PC-9 (cell line): ENCODE measurements around the gene TRPV2. TPM values are rescaled to one million over a fixed set of nuclear protein-coding genes. Genes with fewer than 3 reads are reported as not detected.

Experiments
- BruUV-seq: library from RNA; stranded (reverse); fragments of 400-500 nt; replicated peaks from 2 replicates; lab custom pipeline; 2021; lab: Mats Ljungman, UMichigan
- CTCF ChIA-PET: fragments of 300-600 bp; sonication (Branson Sonifier 250); formaldehyde crosslinking; loops from one replicate; lab custom pipeline; 2022; ENCODE audit warnings: antibody characterized with exemption; lab: Charles Lee
- POLR2A ChIA-PET: fragments of 300-600 bp; sonication (Branson Sonifier 250); formaldehyde crosslinking; loops from one replicate; lab custom pipeline; 2022; ENCODE audit warnings: antibody characterized with exemption; ENCODE audit not compliant: unreplicated experiment; lab: Charles Lee
- DNase-seq, 2 experiments: peaks; one replicate each; pipeline versions ENCODE4 v3.0.0 to v3.0.0-alpha.2; 2015 to 2022; ENCODE audit warnings: mixed read lengths in 1 of 2
- H2AFZ ChIP-seq: fragments of 200-600 bp; sonication (generic); 2 replicates; pipeline ENCODE4 v1.8.1; 2017; ENCODE audit warnings: antibody characterized with exemption
- H3F3A ChIP-seq: fragments of 200-600 bp; sonication (generic); 2 replicates; pipeline ENCODE4 v1.8.1; 2017; ENCODE audit warnings: antibody characterized with exemption, mild to moderate bottlenecking, low read depth; ENCODE audit not compliant: insufficient read depth
- H3K27ac ChIP-seq: fragments of 200-600 bp; sonication (generic); 2 replicates; pipeline ENCODE4 v1.6.1; 2016; ENCODE audit warnings: mixed run types
- H3K27me3 ChIP-seq: fragments of 200-600 bp; sonication (generic); 2 replicates; pipeline ENCODE4 v1.6.1; 2016; ENCODE audit warnings: low read depth, mixed run types; ENCODE audit not compliant: insufficient read depth
- H3K36me3 ChIP-seq: fragments of 200-600 bp; sonication (generic); 2 replicates; pipeline ENCODE4 v1.6.1; 2016; ENCODE audit warnings: low read depth, mixed run types
- H3K4me1 ChIP-seq: fragments of 200-600 bp; sonication (generic); replicated peaks from 2 replicates; pipeline ENCODE4 v1.6.1; 2016; ENCODE audit warnings: mixed run types; ENCODE audit not compliant: insufficient read depth
- H3K4me2 ChIP-seq: fragments of 200-600 bp; sonication (generic); 2 replicates; pipeline ENCODE4 v1.6.1; 2017; ENCODE audit warnings: mixed run types
- H3K4me3 ChIP-seq: fragments of 200-600 bp; sonication (generic); 2 replicates; pipeline ENCODE4 v1.6.1; 2016; ENCODE audit warnings: mixed run types
- H3K79me2 ChIP-seq: fragments of 200-600 bp; sonication (generic); 2 replicates; pipeline ENCODE4 v1.6.1; 2017; ENCODE audit warnings: low read depth, mixed run types
- H3K9me2 ChIP-seq: fragments of 200-600 bp; sonication (generic); 2 replicates; pipeline ENCODE4 v1.8.1; 2017; ENCODE audit warnings: mild to moderate bottlenecking; ENCODE audit not compliant: insufficient read depth
- H3K9me3 ChIP-seq: fragments of 200-600 bp; sonication (generic); 2 replicates; pipeline ENCODE4 v1.8.1; 2016; ENCODE audit warnings: low read depth; ENCODE audit not compliant: insufficient read depth
- H4K20me1 ChIP-seq: fragments of 200-600 bp; sonication (generic); 2 replicates; pipeline ENCODE4 v1.8.1; 2017; ENCODE audit not compliant: insufficient read depth
- CTCF ChIP-seq: fragments of 200-600 bp; sonication (generic); conservative IDR thresholded peaks from 2 replicates; pipeline ENCODE4 v1.6.1; 2017; ENCODE audit warnings: mixed run types, antibody characterized with exemption, mild to moderate bottlenecking, moderate library complexity
- EZH2 ChIP-seq: fragments of 200-600 bp; sonication (generic); IDR thresholded peaks from 2 replicates; pipeline ENCODE4 v1.8.0; 2017; ENCODE audit warnings: antibody characterized with exemption, low read depth
- intact Hi-C: fragments of 100-400 bp; cut with micrococcal nuclease; formaldehyde crosslinking; loops from one replicate; pipeline ENCODE4 v1.10.0; 2022; ENCODE audit not compliant: unreplicated experiment
- total RNA-seq: library from RNA; stranded (reverse); gene quantifications from 2 replicates; pipeline ENCODE4 v1.2.3, GENCODE V29; 2021

Gene TRPV2
- total RNA-seq, 1 experiment from 2014 or later, result 5.3 TPM

- H2AFZ ChIP-seq, result no peak overlapping the region
- BruUV-seq, result no TSS peak
- H3K9me2 ChIP-seq, result no peaks in the 10 kb centered on the region
- H3K27me3 ChIP-seq, result no peaks in the 10 kb centered on the region
- H3K9me3 ChIP-seq, result no peaks in the 10 kb centered on the region
- no peaks in the 10 kb centered on the region; the same call in 1 of the 2 replicates for H3F3A ChIP-seq
- ChIA-PET CTCF (no interaction called here), POLR2A (no interaction called here)
- no peak for TF ChIP-seq CTCF
- no peak for TF ChIP-seq EZH2
- H3K27ac ChIP-seq, result no peak overlapping the region
- no peak for DNase-seq
- no peak overlapping the region for H3K4me3 ChIP-seq
- H4K20me1 ChIP-seq, result no peaks in the 10 kb centered on the region
- H3K4me1 ChIP-seq, result peaks cover 2% of the 10 kb centered on the region
- no peak overlapping the region for H3K4me2 ChIP-seq
- H3K79me2 ChIP-seq, result no peaks in the 10 kb centered on the region
- no peaks in the 10 kb centered on the region for H3K36me3 ChIP-seq
- intact Hi-C loops, result no loop called here
These were observed 10.6 kb downstream of the TRPV2 start for GRCh38 chr17:16425698-16426659.

GRCh38 chr17:16427020-16427419 lies 11.6 kb downstream of the TRPV2 start:
- Histone ChIP-seq H4K20me1 (no peaks in the 10 kb centered on the region), H3K4me3 (no peak overlapping the region), H2AFZ (no peak overlapping the region), H3K79me2 (no peaks in the 10 kb centered on the region), H3K27ac (no peak overlapping the region), H3F3A (no peaks in the 10 kb centered on the region), H3K36me3 (no peaks in the 10 kb centered on the region), H3K27me3 (no peaks in the 10 kb centered on the region), H3K4me2 (no peak overlapping the region), H3K4me1 (no peaks in the 10 kb centered on the region), H3K9me3 (no peaks in the 10 kb centered on the region), H3K9me2 (no peaks in the 10 kb centered on the region)
- BruUV-seq, result no TSS peak
- intact Hi-C loops, result no loop called here
- CTCF ChIA-PET, result no interaction called here
- DNase-seq, result no peak
- POLR2A ChIA-PET, result no interaction called here
- TF ChIP-seq EZH2 (no peak), CTCF (no peak)

GRCh38 chr17:16428098-16428882 lies 12.9 kb downstream of the TRPV2 start:
- no TSS peak for BruUV-seq
- no peaks in the 10 kb centered on the region for H3K27me3 ChIP-seq
- H2AFZ ChIP-seq, result no peak overlapping the region
- POLR2A ChIA-PET, result interaction anchor here (0.6 kb wide), 1 partner anchor 9 kb away, joined by 3 read pairs; no protein-coding TSS in a partner anchor
- no peak overlapping the region for H3K27ac ChIP-seq
- no peak for TF ChIP-seq EZH2
- peak; percentile 57; the same call in 1 of the 2 replicates for TF ChIP-seq CTCF
- DNase-seq, result no peak
- no peaks in the 10 kb centered on the region for H3K79me2 ChIP-seq
- H3K4me1 ChIP-seq, result no peaks in the 10 kb centered on the region
- intact Hi-C loops, result no loop called here
- no peak overlapping the region for H3K4me2 ChIP-seq
- H3F3A ChIP-seq, result no peaks in the 10 kb centered on the region; the same call in 1 of the 2 replicates
- H3K9me3 ChIP-seq, result no peaks in the 10 kb centered on the region
- no peaks in the 10 kb centered on the region for H4K20me1 ChIP-seq
- H3K9me2 ChIP-seq, result no peaks in the 10 kb centered on the region
- no peak overlapping the region for H3K4me3 ChIP-seq
- CTCF ChIA-PET, result interaction anchor here (0.6 to 1.1 kb wide), 3 partner anchors 10 to 41 kb away, joined by 3 to 12 read pairs (median 5); no protein-coding TSS in a partner anchor
- H3K36me3 ChIP-seq, result no peaks in the 10 kb centered on the region
